Activated CD4-positive, alpha-beta T cell treated with anti-CD3 and anti-CD28 coated beads, Interleukin-2, amount 50 U/mL, for 1 hour (primary cell): ENCODE data around the gene JAZF1.
A peak's percentile ranks its signal among the peaks of the same experiment; 100 is the strongest.
"Not testable (repeated sequence)": the region's sequence is repeated elsewhere in the genome, so short reads cannot be mapped to it uniquely, and the experiment has no call there.

Experiments used
- DNase-seq: peaks from one replicate; pipeline ENCODE4 v3.0.0-alpha.2; 2020

JAZF1 gene

DNA sequence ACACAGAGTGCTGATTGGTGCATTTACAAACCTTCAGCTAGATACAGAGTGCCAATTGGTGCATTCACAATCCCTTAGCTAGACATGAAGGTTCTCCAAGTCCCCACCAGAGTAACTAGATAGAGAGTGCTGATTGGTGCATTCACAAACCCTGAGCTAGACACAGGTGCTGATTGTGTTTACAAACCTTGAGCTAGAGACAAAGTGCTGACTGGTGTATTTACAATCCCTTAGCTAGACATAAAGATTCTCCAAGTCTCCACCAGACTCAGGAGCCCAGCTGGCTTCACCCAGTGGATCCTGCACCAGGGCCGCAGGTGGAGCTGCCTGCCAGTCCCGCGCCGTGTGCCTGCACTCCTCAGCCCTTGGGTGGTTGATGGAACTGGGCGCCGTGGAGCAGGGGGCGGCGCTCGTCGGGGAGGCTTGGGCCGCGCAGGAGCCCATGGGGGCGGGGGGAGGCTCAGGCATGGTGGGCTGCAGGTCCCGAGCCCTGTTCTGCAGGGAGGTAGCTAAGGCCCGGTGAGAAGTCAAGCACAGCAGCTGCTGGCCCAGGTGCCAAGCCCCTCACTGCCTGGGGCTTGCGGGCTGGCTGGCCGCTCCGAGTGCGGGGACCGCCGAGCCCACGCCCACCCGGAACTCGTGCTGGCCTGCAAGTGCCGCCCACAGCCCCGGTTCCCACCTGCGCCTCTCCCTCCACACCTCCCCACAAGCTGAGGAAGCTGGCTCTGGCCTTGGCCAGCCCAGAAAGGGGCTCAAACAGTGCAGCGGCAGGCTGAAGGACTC is 323.7 kb downstream of the JAZF1 start:
- DNase-seq = not testable (repeated sequence)

GRCh38 chr7:27850531-27850930 is 330.1 kb downstream of the JAZF1 start:
- no peak for DNase-seq

DNA sequence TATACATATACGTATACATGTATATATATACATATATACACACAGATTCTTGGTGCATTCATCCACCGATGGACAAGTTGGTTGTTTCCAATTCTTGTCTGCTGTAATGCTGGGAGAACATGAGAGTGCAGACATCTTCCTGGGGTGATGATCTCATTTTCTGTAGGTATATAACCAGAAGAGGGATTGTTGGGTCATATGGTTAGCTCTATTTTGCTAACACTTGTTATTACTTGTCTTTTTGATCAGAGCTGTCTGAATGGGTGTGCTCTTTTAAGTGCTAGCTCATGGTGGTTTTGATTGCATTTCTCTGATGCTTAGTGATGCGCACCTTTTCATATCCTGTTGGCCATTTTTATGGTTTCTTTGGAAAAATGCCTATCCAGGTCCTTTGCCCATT is 334.2 kb downstream of the JAZF1 start:
- DNase-seq = no peak

DNA sequence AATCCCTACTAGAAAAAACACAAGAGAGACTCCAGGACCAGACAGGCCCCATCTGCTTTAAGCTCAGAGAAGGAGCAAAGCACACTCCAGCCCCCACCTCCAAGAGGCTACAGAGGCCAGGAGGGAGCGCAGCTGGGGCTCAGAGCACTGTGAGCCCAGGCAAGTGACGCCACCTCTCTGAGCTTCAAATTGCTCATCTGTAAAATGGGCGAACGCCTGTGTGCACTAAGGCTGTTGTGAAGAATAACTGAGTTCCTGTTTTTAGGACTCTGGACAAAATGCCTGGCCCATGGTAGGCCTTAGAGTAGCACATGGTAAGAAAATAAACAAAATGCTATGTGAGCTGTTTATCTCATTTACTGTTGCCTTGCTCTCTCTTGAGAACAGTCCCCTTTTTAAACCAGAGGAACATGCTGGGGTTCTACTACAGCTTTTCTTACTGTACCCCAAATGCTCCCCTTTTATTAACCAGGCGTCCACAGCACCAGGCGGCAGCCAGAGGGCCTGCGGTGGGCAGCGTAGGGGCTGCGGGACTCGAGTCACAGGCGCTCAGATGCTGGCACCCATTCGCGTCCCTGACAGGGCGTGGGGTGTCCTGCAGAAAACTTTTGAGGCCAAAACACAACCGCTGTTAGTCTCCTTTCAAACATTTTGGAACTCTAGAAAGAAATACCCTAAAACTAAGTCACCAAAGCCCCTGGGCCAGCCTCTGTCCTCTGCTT is 336.9 kb downstream of the JAZF1 start:
- no peak for DNase-seq

- DNase-seq = no peak
Observed at GRCh38 chr7:27842851-27843250, 337.7 kb downstream of the JAZF1 start.

GRCh38 chr7:27842094-27842692 is 338.4 kb downstream of the JAZF1 start:
- no peak for DNase-seq

DNA sequence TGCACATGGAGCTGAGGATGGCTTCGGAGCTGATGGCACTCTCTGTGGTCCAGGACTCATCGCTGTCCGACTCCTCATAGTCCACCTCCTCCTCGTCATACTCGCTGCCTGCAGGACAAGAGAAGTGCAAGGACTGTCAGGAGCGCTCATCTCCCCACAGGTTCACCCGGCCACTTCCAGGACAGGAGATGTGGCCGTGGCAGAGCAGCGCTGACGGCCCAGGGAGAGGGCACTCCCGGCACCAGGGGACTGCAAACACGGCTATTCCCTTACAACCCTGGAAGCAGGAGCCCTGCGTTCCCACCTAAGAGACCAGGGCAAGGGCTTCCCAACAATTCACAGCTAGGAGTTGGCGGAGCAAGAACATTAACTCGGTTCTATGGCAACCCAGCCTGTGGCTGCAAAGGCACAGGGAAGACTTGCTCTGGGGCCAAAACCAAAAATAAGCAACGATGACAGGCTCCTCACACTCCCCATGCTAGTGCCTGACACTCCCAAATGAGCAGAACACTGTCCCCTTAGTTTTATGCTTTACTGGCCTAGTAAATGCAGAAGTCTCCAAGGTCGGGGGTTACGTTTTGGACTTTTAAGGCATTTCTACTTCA is 339.7 kb downstream of the JAZF1 start:
- DNase-seq = no peak

DNA sequence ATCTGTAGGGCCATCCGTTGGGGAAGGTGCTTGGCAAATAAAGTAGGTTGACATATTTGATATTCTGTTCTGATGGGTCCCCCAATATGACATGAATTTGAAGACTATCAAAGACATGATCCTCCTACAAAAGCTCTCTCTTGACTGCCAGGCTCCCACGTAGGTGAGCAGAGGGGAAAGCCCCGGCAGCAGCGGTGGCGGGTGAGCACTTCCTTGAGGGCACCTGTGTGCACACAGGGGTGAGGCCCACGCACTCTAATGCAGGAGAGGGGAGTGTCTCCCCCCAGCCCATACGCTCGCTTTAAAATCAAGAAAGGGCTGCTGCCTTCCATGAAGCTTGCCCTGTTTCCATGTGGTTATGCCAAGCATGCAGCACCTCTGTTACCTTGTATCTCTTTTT is 340.3 kb downstream of the JAZF1 start:
- peak; percentile 36 for DNase-seq

DNA sequence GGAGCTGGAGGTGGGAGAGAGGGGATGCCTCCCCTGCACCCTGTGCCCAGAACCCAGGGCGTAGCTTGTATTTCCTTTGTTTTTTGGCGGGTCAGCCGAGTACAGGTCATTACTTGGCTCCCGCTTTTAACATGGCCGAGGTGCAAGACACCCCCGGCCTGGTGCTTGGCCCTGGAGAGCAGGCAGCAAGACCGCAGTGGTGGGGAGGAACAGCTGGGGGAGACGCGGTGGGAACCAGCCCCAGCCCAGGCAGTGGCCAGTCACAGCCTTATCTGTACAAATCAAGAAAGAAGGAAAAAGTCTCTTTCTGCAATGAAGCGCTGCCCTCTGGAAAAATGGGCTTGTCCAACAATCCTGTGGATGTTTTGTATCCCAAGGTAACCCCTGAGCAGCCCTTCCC is 341.5 kb downstream of the JAZF1 start:
- no peak for DNase-seq

GRCh38 chr7:27836536-27836935 is 344.1 kb downstream of the JAZF1 start:
- DNase-seq = no peak

DNA sequence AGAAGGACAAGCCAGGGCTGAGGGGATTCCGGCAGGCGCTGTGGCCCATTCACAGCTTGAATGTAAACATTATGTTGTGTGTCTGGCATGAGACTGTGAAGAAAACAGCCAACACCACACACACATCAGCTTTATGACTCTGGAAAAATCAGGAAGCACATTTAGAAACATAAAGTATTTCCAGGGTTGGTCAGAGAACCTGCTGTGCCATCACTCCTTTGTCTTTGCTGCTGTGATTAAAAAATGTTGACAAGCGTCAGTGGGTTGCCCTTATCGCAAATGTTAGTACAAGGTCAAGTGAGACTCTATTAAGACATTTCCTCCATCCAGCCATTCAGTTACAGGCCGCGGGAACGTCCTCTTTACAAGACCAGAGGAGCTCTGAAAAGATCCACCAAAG is 345.2 kb downstream of the JAZF1 start:
- DNase-seq = no peak

DNA sequence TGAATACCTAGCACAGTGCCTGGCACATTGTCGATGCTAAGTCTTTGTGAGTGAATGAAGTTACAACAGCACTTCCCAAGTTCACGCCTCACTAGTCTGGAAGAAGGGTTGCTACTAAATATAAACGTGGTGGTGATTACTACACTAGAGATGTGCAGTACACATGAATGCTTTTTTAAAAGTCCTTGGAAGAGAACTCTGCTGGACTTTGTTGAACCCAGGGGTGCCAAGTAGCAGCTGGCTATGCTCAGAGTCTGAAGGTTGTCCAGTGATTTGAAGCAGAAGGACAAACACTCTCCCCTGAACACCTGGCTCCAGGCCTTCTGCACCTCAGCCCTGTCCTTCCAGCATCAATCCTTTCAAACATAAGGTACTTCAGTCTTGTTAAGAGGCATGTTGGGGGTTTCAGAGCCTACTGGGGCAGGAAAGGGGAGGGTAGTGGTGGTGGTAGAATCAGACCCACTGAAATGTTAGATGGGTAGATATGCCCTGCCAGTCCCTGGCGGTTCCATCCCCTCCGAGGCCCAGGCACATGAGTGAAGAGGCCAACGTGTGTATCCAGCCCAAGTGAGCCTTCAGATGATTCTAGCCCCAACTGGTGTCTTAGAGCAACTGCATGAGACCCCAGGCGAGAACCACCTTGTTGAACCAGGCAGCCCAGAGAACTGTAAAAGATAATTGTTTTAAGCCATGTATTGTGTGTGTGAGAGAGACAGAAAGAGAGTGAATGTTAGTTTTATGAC is 346.2 kb downstream of the JAZF1 start:
- DNase-seq = no peak

DNA sequence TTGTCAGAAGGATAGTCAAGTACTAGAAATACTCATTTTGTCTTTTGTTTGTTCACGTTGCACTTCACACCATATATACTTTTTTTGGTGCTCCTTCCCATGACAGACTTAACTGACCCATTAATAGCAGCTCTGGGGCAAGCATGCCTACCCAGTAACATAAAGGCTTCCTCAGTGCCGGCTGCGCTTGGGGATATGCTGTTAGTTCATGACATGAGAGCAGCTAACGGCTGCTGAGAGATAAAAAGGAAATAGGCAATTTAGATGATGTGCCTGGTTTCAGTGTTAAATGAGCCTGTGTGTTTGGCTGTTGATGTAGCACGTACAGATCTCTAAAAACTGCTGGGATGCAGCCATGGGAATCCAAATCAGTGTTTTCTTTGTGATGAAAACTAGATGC is 354.2 kb downstream of the JAZF1 start:
- DNase-seq = no peak

- DNase-seq = no peak
Observed at GRCh38 chr7:27825891-27826290, 354.7 kb downstream of the JAZF1 start.

GRCh38 chr7:27822245-27822644 is 358.4 kb downstream of the JAZF1 start:
- no peak for DNase-seq

- no peak for DNase-seq
Observed at GRCh38 chr7:27812706-27813105, 367.9 kb downstream of the JAZF1 start.

DNA sequence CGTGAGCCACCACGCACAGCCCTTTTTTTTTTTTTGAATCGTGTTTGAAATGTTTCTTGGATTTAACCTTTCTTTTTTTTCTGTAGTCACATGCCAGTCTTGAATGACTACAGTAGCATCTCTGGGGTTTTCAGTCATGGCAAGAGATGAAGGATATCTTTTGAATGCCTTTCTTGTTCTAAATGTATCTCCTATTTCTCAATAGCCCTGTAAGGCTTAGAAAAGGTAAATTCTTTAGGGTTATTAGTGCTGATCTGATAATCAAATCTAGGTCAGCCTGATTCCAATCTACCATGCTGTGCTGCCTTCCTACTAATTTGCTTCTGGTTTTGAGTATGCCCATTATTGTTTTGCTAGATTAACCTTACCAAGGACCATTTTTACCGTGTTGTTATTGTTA is 370.4 kb downstream of the JAZF1 start:
- no peak for DNase-seq

DNA sequence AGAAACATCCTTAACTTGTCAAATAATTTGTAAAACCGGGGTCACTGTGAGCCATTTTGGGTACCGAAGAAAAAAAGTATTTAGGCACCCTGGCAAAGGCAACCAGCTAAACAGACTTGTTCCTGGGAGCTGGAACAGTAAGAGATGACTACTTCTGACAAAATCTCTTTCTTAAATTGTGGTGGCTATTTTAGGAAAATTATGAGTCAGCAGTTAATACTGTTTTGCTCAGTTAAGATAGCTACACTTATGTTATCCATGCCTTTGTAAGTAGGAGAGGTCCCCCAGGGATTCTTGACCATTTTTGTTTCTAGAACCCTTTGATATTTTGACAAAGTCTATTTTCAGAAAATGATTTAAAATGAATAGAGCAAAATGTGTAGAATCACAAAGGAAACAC is 372.0 kb downstream of the JAZF1 start:
- no peak for DNase-seq

GRCh38 chr7:27804139-27804538 is 376.5 kb downstream of the JAZF1 start:
- DNase-seq = no peak

- DNase-seq = no peak
Observed at GRCh38 chr7:27802999-27803398, 377.6 kb downstream of the JAZF1 start.

DNA sequence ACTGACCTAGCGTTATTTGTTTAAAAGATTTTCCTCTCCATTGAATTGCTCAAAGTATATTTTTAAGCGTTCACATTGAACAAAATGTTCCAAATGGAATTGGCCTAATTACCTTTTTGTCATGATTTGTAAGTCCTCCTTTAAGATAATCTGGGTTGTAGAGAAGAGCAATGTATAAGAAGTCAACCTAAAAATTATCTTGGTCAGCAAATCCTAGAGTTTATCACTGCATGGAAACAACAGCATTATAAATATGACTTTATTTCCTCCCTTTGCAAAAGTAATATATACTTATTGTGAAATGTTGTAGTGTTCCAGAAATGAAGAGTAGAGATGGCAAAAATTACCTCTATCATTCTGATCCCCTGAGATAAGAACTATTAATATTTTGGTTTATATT is 381.4 kb downstream of the JAZF1 start:
- DNase-seq = no peak

GRCh38 chr7:27795977-27796376 is 384.6 kb downstream of the JAZF1 start:
- no peak for DNase-seq

GRCh38 chr7:27793780-27794179 is 386.8 kb downstream of the JAZF1 start:
- no peak for DNase-seq
